Kidney (tissue), 14 donors: ENCODE data around the gene ZBP1. TPM values are rescaled to one million over a fixed set of nuclear protein-coding genes. Genes with fewer than 3 reads are reported as not detected.

Experiments
- DNase-seq, 5 donors: peaks; one replicate each; pipeline ENCODE4 v3.0.0-alpha.2; 2013 to 2020
- FAIRE-seq: peaks from 2 replicates; lab custom pipeline; 2012; peaks lifted over from hg19 to GRCh38; lab: Jason Lieb, UNC
- H3K27ac ChIP-seq, 2 donors: one replicate each; pipeline ENCODE4 v1.7.0; 2013; ENCODE audit warnings: low read depth in 2 of 2, low read length in 2 of 2, inconsistent platforms in 1 of 2
- H3K27me3 ChIP-seq: one replicate; pipeline ENCODE4 v1.7.1; 2013; ENCODE audit warnings: low read length, inconsistent platforms; ENCODE audit not compliant: control insufficient read depth, insufficient read depth
- H3K36me3 ChIP-seq, 3 donors: one replicate each; pipeline versions ENCODE4 v1.7.0 to v1.7.1; 2013; ENCODE audit warnings: low read length in 3 of 3, control low read depth in 1 of 3, inconsistent platforms in 1 of 3; ENCODE audit not compliant: insufficient read depth in 3 of 3, control insufficient read depth in 2 of 3
- H3K4me1 ChIP-seq, 3 donors: one replicate each; pipeline versions ENCODE4 v1.7.0 to v1.7.1; 2013; ENCODE audit warnings: low read length in 3 of 3, inconsistent platforms in 1 of 3, low read depth in 1 of 3; ENCODE audit not compliant: control insufficient read depth in 2 of 3, insufficient read depth in 2 of 3
- H3K4me3 ChIP-seq, 3 donors: one replicate each; pipeline versions ENCODE4 v1.7.0 to v1.8.1; 2013; ENCODE audit warnings: low read length in 3 of 3, control low read depth in 1 of 3, inconsistent platforms in 1 of 3
- H3K9ac ChIP-seq, 3 donors: one replicate each; pipeline versions ENCODE4 v1.7.0 to v1.7.1; 2013; ENCODE audit warnings: low read length in 3 of 3, control low read depth in 1 of 3, inconsistent platforms in 1 of 3
- H3K9me3 ChIP-seq, 3 donors: one replicate each; pipeline versions ENCODE4 v1.7.0 to v1.7.1; 2013; ENCODE audit warnings: low read length in 3 of 3, control low read depth in 1 of 3, inconsistent platforms in 1 of 3; ENCODE audit not compliant: control insufficient read depth in 2 of 3, insufficient read depth in 1 of 3
- CTCF ChIP-seq: IDR thresholded peaks from 3 replicates; pipeline ENCODE4 v1.5.1; 2012; ENCODE audit warnings: mild to moderate bottlenecking, moderate library complexity, borderline replicate concordance; ENCODE audit not compliant: insufficient read depth; ENCODE audit errors: extremely low read depth
- intact Hi-C: fragments of 100-400 bp; cut with DNase I; formaldehyde crosslinking; loops from one replicate; pipeline ENCODE4 v1.11.1; 2022
- polyA plus RNA-seq: library from polyadenylated mRNA; stranded (reverse); fragments of 350-450 nt; fragmentation: Illumina TruSeq; extraction: RNeasy Lipid Tissue Mini Kit (QIAGEN cat#74804); gene quantifications from one replicate; pipeline ENCODE4 v1.2.3, GENCODE V29; 2014; ENCODE audit warnings: low read depth, low replicate concordance; ENCODE audit not compliant: insufficient read depth
- total RNA-seq: library from RNA; stranded (reverse); fragmentation: NEBNext Ultra II Directional; extraction: Animal tissue kit (Norgen Biotek cat#: 25700); gene quantifications from one replicate; pipeline ENCODE4 v1.2.1, GENCODE V29; 2021
- donor health status: control.
- donor health status: control.
- donor health status: control.
- donor health status: control.
- donor health status: control.
- donor health status: DM: yes; HTN: yes; CAD: no.
- donor health status: Normal renal cell carcinoma (clear cell type).

Gene ZBP1
- total and polyA plus RNA-seq, 2 donors from 2014 or later: 3.7 TPM; not detected in 1

GRCh38 chr20:57655809-57656155 is 35.6 kb upstream of the ZBP1 start:
- DNase-seq: peak in 1 of 5 donors; percentile 2
- no peak for FAIRE-seq
- Histone ChIP-seq H3K27ac (no peak overlapping the region), H3K36me3 (no peaks in the 10 kb centered on the region), H3K4me1 (peaks cover 2 to 5% (median 3%) of the 10 kb centered on the region in 3 donors), H3K4me3 (no peak overlapping the region), H3K9ac (no peak overlapping the region), H3K9me3 (peaks cover 0 to 1% (median 0%) of the 10 kb centered on the region in 3 donors), H3K27me3 (no peaks in the 10 kb centered on the region)
- intact Hi-C loops: loop anchor here (10.0 kb wide), 1 partner anchor 529 kb away; no protein-coding TSS in a partner anchor
- TF ChIP-seq CTCF: no peak

- H3K27me3 ChIP-seq: no peaks in the 10 kb centered on the region
- peaks cover 0 to under 1% (median under 1%) of the 10 kb centered on the region in 3 donors for H3K4me1 ChIP-seq
- FAIRE-seq (no peak), DNase-seq (peak in 3 of 5 donors; percentile 7 to 60 (median 36))
- H3K27ac ChIP-seq: no peak overlapping the region
- no peaks in the 10 kb centered on the region for H3K36me3 ChIP-seq
- H3K9me3 ChIP-seq: peaks cover 0 to under 1% (median 0%) of the 10 kb centered on the region in 3 donors
- TF ChIP-seq CTCF: no peak
- no peak overlapping the region for H3K9ac ChIP-seq
- no peak overlapping the region for H3K4me3 ChIP-seq
- intact Hi-C loops: loop anchor here (10.0 kb wide), 1 partner anchor 530 kb away; no protein-coding TSS in a partner anchor
Observed at GRCh38 chr20:57654998-57655808, 35.0 kb upstream of the ZBP1 start.

- Histone ChIP-seq H3K9me3 (no peaks in the 10 kb centered on the region), H3K36me3 (no peaks in the 10 kb centered on the region), H3K27ac (no peak overlapping the region), H3K4me1 (no peaks in the 10 kb centered on the region), H3K9ac (no peak overlapping the region), H3K4me3 (no peak overlapping the region), H3K27me3 (no peaks in the 10 kb centered on the region)
- intact Hi-C loops: loop anchor here (10.0 kb wide), 1 partner anchor 530 kb away; no protein-coding TSS in a partner anchor
- FAIRE-seq: no peak
- peak; percentile 71 to 80 (median 73) for DNase-seq
- peak; percentile 81 for TF ChIP-seq CTCF
Observed at GRCh38 chr20:57654363-57654997, 34.3 kb upstream of the ZBP1 start.
